ENCODE measurements around the gene PLGRKT. TPM values are rescaled to one million over a fixed set of nuclear protein-coding genes. Genes with fewer than 3 reads are reported as not detected.
A peak's percentile ranks its signal among the peaks of the same experiment; 100 is the strongest.
"Not testable (repeated sequence)": the region's sequence is repeated elsewhere in the genome, so short reads cannot be mapped to it uniquely, and the experiment has no call there.

The PLGRKT gene, protein sequence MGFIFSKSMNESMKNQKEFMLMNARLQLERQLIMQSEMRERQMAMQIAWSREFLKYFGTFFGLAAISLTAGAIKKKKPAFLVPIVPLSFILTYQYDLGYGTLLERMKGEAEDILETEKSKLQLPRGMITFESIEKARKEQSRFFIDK
- total RNA-seq = 10 to 100 TPM; 48.6 to 49.9 TPM

DNA sequence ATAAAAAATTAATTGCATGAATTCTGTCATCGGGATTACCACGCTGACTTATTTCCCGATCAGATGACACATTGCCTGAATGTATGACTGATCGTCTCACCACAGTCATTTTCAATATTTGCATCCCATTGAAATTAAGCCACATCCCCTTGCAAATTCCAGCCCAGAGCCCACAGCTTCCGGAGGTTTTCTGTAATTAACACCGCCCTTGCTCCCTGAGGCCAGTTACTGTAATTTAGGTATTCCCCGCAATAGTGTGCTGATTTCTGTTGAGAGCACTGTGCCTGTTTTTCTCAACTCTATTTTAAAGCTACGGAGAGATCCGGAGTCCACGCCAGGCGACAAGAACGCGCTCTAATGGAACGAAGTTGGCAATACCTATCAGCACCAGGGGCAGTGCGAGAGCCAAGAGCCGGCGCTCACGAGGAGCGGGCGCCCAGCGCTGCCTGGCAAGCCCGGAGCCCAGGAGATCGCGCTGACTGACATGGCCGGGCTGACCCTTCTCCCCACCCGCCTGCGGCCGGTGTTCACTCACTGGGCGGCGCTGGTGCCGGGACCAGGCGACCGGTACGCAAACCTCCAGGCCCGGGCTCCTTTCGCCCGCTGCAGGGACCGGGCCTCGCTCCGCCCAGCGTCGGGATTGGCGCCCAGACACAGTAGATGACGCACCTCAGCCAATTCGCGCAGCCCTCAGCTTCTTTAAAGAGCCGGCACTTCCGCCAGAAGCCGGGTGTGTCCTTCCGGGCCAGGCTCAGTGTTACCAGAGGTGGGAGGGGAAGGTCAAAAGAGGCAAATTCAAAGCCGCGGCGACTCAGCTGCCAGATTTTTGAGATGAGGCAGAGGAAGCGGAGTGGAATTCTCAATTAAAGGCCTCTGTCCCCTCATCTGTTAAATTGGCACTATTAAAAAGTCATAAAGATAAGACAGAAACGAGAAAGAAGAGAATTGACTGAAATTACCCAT is at the start of gene PLGRKT:
PLGRKT (minus strand) TSS at position 672 of the 963 bp plus-strand sequence. CDS start 5,948 bp downstream, outside the sequence.
- ATAC-seq (replicated peaks in 1 of 2) (peak; percentile 93 to 94), DNase-seq (peak; percentile 91 to 93)
- Mint-ChIP-seq H3K27me3 (ENCODE audit: low read depth) (no peaks in the 10 kb centered on the region), H3K4me3 (peak within 1 kb of the TSS; percentile 92 to 99), H3K36me3 (ENCODE audit: insufficient read depth in 2 of 2) (peaks cover 11 to 23% of the 10 kb centered on the region in 2 donors), H3K9me3 (peaks cover 0 to 2% of the 10 kb centered on the region in 2 donors), H3K27ac (peak within 1 kb of the TSS; percentile 99), H3K4me1 (ENCODE audit: low read depth) (peaks cover 65% of the 10 kb centered on the region)

DNA sequence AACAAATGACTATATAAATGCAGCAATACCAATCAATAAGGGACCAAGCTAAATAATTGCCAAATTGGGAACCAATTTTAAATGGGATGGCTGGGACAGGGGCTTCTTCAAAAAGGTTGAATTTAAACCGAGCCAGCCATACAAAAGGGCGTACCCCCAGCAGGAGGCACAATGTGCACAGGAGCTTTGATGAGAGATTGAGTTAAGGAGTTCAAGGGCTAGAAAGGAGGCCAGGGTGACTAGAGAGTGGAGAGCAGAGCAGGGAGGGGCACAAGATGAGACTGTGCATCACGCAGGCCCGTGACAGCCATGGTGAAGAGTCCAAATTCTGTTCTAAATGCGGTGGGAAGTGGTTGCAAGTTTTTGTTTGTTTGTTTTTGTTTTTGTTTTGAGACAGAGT is 49.3 kb upstream of the PLGRKT start:
- no peak for ATAC-seq (replicated peaks in 1 of 2)
- peaks cover 0 to 3% of the 10 kb centered on the region in 2 donors for H3K9me3 Mint-ChIP-seq

DNA sequence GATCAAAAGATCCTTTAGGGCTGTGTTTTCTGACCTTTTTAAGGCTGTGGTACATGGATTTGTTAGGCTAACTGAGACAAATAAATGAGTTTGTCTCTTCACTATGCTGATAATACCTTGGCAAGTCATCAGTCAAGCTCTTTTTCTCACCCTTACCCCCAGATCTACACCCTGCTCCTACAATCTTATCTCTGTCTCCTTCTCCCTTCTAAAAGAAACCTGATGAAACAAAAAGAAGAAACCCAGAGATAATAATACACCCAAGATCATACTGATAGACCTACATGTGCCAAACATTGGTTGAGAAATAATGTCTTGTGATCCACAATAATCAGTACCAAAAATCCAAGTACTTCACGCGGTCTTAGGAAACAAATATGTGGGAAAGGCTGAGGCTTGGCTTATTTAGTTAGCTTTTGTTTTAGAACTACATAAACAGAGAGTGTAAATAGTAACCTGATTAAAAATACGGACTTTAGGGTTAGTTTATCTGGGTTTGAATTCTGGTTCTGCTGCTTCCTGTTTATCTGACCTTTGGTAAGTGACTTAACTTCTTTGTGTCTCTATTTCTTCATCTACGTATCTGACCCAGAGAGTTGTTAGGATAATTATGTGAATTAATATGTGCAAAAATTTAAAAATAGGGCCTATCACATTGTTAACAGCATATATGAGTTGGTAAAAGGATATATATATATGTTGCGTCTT is 47.8 kb upstream of the PLGRKT start:
- Mint-ChIP-seq H3K9me3 (peaks cover 0 to 3% of the 10 kb centered on the region in 2 donors), H3K36me3 (ENCODE audit: insufficient read depth in 2 of 2) (no peaks in the 10 kb centered on the region), H3K4me1 (ENCODE audit: low read depth) (peaks cover 15% of the 10 kb centered on the region), H3K27me3 (ENCODE audit: low read depth) (peaks cover 6% of the 10 kb centered on the region), H3K27ac (no peak overlapping the region), H3K4me3 (no peak overlapping the region)
- DNase-seq (no peak), ATAC-seq (replicated peaks in 1 of 2) (no peak)

More for the DNA sequence above, 49.3 kb upstream of the PLGRKT start:
- H3K36me3 Mint-ChIP-seq (ENCODE audit: insufficient read depth in 2 of 2) = no peaks in the 10 kb centered on the region
- no peak for DNase-seq
- H3K4me1 Mint-ChIP-seq (ENCODE audit: low read depth) = peaks cover 3% of the 10 kb centered on the region
- peaks cover 3% of the 10 kb centered on the region for H3K27me3 Mint-ChIP-seq (ENCODE audit: low read depth)
- H3K27ac Mint-ChIP-seq = no peak overlapping the region
- H3K4me3 Mint-ChIP-seq = no peak overlapping the region

DNA sequence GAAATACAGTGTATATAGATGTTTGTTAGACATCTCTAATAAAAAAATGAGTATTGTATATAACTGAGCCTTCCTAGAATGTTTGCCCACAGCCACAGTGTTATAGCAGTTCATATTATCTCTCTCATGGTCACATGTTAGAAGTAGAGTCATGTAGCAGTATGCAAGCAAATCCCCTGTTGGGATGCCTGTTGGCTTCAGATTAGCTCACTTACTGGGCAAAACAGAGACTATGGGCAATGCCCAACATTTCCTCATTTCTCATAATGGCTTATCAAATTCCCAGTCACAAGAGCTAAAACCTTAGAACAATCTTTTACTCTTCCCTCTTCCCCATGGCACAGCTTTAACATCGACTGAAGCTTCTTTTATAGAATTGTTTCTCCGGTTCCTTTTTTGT is 45.6 kb upstream of the PLGRKT start:
- Mint-ChIP-seq H3K4me3 (no peak overlapping the region), H3K9me3 (peaks cover 0 to 3% of the 10 kb centered on the region in 2 donors), H3K27me3 (ENCODE audit: low read depth) (peaks cover 6% of the 10 kb centered on the region), H3K27ac (no peak overlapping the region), H3K4me1 (ENCODE audit: low read depth) (peaks cover 33% of the 10 kb centered on the region), H3K36me3 (ENCODE audit: insufficient read depth in 2 of 2) (no peaks in the 10 kb centered on the region)
- ATAC-seq (replicated peaks in 1 of 2) = no peak
- no peak for DNase-seq

DNA sequence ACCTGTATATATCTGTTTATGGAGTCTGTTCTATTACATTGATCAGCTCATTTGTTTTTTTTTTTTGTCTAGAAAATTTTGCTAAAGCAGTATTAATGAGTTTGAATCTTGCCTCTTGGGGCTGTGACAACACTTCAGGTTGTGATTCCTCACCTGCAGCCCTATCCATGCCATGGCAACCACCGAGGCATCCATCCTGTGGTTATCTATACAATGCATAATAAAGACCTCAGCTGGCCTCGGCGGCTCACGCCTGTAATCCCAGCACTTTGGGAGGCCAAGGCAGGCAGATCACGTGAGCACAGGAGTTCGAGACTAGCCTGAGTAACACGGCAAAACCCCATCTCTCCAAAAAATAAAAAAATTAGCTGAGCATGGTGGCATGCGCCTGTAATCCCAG is 44.5 kb upstream of the PLGRKT start:
- no peak for DNase-seq
- peaks cover 38% of the 10 kb centered on the region for H3K4me1 Mint-ChIP-seq (ENCODE audit: low read depth)
- ATAC-seq (replicated peaks in 1 of 2) = no peak
- H3K9me3 Mint-ChIP-seq = peaks cover 0 to 3% of the 10 kb centered on the region in 2 donors
- no peak overlapping the region for H3K27ac Mint-ChIP-seq
- no peaks in the 10 kb centered on the region for H3K36me3 Mint-ChIP-seq (ENCODE audit: insufficient read depth in 2 of 2)
- H3K4me3 Mint-ChIP-seq = no peak overlapping the region
- H3K27me3 Mint-ChIP-seq (ENCODE audit: low read depth) = peaks cover 6% of the 10 kb centered on the region

DNA sequence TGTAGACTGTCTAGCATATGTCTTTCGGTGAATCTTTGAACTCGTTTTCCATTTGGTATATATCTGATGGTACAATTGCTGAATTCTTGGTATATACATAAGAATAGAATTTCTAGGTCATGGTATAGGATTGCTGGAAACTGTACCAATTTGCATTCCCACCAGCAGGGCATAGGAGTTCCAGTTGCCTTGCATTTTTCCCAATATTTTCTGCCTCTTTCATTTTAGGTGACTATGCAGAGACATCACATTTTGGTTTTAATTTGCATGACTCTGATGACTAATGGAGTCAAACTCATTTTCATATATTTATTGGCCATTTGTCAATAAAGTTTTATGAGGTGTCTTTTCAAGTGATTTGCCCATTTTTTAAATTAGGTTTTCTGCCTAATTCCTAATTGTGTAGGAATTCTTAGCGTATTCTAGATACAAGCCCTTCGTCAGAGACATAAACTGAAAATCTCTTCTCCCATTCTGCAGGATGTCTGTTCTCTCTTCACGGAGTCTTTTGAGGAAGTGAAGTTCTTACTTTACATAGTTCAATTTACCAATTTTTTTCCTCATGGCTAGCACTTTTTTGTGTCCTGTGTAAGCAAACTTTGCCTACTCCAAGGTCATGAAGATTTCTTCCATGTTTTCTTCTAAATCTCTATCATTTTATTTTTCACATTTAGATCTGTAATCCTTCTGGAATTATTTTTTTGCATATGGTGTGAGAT is 43.8 kb upstream of the PLGRKT start:
- Mint-ChIP-seq H3K4me1 (ENCODE audit: low read depth) (peaks cover 38% of the 10 kb centered on the region), H3K27ac (no peak overlapping the region), H3K9me3 (peaks cover under 1 to 1% of the 10 kb centered on the region in 2 donors), H3K4me3 (no peak overlapping the region), H3K36me3 (ENCODE audit: insufficient read depth in 2 of 2) (peaks cover under 1 to 1% of the 10 kb centered on the region in 2 donors), H3K27me3 (ENCODE audit: low read depth) (peaks cover 6% of the 10 kb centered on the region)
- ATAC-seq (replicated peaks in 1 of 2) (no peak), DNase-seq (no peak)

DNA sequence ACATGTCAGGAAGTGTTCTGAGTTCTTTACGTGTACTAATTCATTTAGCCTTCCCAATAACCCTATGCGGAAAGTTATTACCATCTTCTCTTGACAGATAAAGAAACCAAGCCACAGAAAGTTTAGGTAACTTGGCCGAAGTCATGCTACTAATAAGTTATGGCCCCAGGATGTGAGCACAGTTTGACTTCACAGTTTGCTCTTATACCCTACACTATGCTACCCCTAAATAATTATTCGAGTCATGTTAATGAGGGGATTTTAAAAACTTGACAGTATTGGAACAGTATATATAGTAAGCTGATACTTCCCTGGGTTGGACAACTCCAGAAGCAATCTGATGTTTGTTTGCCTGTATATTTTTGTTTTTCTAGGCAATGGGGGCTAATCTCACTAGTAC is 43.2 kb upstream of the PLGRKT start:
- DNase-seq = no peak
- no peak for ATAC-seq (replicated peaks in 1 of 2)
- peaks cover 4 to 5% of the 10 kb centered on the region in 2 donors for H3K36me3 Mint-ChIP-seq (ENCODE audit: insufficient read depth in 2 of 2)
- H3K9me3 Mint-ChIP-seq = peaks cover 4% of the 10 kb centered on the region in 2 donors
- H3K27me3 Mint-ChIP-seq (ENCODE audit: low read depth) = peaks cover 6% of the 10 kb centered on the region
- no peak overlapping the region for H3K4me3 Mint-ChIP-seq
- peaks cover 38% of the 10 kb centered on the region for H3K4me1 Mint-ChIP-seq (ENCODE audit: low read depth)
- H3K27ac Mint-ChIP-seq = no peak overlapping the region

DNA sequence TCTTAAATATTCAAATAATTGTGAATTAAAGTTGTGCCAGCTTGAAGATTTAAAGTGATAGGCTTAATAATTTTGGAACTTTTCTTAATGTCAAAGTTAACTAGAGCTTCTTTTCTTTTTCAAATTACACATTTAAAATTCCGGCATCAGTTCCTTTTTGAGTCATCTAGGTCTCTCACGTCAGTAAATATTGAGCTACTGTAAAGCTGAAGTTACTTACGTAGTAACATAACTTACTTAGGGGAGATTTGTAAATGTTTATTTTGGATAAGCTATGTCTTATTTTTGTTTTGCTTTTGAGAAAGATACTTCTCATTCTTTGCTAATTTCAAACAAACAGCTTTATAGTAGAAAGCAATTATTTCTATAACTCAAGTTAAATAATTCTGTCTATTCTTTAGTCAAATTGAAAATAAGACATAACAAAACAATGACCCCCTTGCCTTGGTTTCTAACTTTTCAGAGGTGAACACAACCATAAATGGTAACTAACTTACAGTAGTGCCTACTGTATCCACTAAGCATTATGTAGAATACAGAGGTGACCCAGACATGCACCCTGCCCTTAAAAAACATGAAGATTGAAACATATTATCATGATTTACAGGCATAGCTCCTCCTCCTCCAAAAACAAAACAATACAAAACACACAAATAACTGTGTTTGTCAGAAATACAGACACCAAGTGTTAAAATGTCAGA is 42.4 kb upstream of the PLGRKT start:
- H3K4me1 Mint-ChIP-seq (ENCODE audit: low read depth) = peaks cover 38% of the 10 kb centered on the region
- peaks cover 6 to 8% of the 10 kb centered on the region in 2 donors for H3K36me3 Mint-ChIP-seq (ENCODE audit: insufficient read depth in 2 of 2)
- H3K4me3 Mint-ChIP-seq = peak overlapping the region in 1 of 2 donors; percentile 67
- ATAC-seq (replicated peaks in 1 of 2) = peak; percentile 36 to 68
- peaks cover 6% of the 10 kb centered on the region for H3K27me3 Mint-ChIP-seq (ENCODE audit: low read depth)
- DNase-seq = no peak
- peaks cover 4 to 8% of the 10 kb centered on the region in 2 donors for H3K9me3 Mint-ChIP-seq
- H3K27ac Mint-ChIP-seq = no peak overlapping the region

DNA sequence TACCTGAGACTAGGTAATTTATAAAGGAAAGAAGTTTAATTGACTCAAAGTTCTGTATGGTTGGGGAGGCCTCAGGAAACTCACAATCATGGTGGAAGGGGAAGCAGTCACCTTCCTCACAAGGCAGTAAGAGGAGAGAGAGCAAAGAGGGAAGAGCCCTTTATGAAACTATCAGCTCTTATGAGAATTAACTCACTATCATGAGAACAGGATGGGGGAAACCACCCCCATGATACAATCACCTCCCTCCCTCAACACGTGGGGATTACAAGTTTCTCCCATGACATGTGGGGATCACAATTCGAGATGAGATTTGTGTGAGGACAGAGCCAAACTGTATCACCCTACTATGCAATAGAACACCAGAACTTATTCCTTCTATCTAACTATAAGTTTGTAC is 40.5 kb upstream of the PLGRKT start:
- Mint-ChIP-seq H3K36me3 (ENCODE audit: insufficient read depth in 2 of 2) (peaks cover 8% of the 10 kb centered on the region in 2 donors), H3K27me3 (ENCODE audit: low read depth) (peaks cover 6% of the 10 kb centered on the region), H3K27ac (peak overlapping the region; percentile 34), H3K4me1 (ENCODE audit: low read depth) (peaks cover 38% of the 10 kb centered on the region), H3K9me3 (peaks cover 4 to 10% of the 10 kb centered on the region in 2 donors), H3K4me3 (no peak overlapping the region)
- peak; percentile 46 to 70 for ATAC-seq (replicated peaks in 1 of 2)
- peak in 1 of 2 donors; percentile 11 for DNase-seq

DNA sequence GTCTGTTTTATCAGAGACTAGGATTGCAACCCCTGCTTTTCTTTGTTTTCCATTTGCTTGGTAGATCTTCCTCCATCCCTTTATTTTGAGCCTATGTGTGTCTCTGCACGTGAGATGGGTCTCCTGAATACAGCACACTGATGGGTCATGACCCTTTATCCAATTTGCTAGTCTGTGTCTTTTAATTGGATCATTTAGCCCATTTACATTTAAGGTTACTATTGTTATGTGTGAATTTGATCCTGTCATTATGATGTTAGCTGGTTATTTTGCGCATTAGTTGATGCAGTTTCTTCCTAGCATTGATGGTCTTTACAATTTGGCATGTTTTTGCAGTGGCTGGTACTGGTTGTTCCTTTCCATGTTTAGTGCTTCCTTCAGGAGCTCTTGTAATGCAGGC is 37.9 kb upstream of the PLGRKT start:
- not testable (repeated sequence) for H3K36me3 Mint-ChIP-seq (ENCODE audit: insufficient read depth in 2 of 2); DNase-seq; H3K4me3 Mint-ChIP-seq; H3K27ac Mint-ChIP-seq; ATAC-seq (replicated peaks in 1 of 2); H3K9me3 Mint-ChIP-seq; H3K27me3 Mint-ChIP-seq (ENCODE audit: low read depth)
- H3K4me1 Mint-ChIP-seq (ENCODE audit: low read depth) = peaks cover 32% of the 10 kb centered on the region

DNA sequence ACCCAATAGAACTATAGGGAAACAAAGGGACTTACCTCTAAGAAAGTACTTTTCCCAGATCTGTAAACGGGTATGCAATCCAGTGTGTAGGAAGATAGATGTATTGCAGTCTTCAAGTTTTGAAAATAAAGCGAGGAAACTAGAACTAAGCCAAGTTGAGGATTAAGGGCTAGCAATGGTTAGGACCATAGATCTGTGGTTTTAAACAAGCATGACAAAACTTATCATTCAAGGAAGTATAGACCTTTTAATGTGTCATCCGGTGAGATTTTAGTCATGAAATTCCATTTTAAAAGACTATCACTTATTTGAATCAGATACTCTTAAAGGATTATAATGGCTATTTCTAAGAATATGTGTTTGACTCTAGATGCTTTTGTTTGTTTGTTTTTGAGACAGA is 33.1 kb upstream of the PLGRKT start:
- no peak overlapping the region for H3K4me3 Mint-ChIP-seq
- peaks cover 0 to 5% of the 10 kb centered on the region in 2 donors for H3K9me3 Mint-ChIP-seq
- peaks cover 16 to 23% of the 10 kb centered on the region in 2 donors for H3K36me3 Mint-ChIP-seq (ENCODE audit: insufficient read depth in 2 of 2)
- H3K4me1 Mint-ChIP-seq (ENCODE audit: low read depth) = peaks cover 32% of the 10 kb centered on the region
- H3K27ac Mint-ChIP-seq = no peak overlapping the region
- DNase-seq = no peak
- H3K27me3 Mint-ChIP-seq (ENCODE audit: low read depth) = no peaks in the 10 kb centered on the region
- ATAC-seq (replicated peaks in 1 of 2) = peak; percentile 76 to 82

DNA sequence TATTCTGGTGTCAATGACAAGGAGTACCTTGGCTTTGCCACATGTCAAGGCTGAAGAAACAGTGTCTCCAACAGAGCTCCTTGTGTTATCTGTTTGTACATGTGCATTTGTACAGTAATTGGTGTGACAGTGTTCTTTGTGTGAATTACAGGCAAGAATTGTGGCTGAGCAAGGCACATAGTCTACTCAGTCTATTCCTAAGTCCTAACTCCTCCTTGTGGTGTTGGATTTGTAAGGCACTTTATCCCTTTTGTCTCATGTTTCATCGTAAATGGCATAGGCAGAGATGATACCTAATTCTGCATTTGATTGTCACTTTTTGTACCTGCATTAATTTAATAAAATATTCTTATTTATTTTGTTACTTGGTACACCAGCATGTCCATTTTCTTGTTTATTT is 32.4 kb upstream of the PLGRKT start:
- Mint-ChIP-seq H3K4me1 (ENCODE audit: low read depth) (peaks cover 32% of the 10 kb centered on the region), H3K27ac (no peak overlapping the region), H3K27me3 (ENCODE audit: low read depth) (no peaks in the 10 kb centered on the region), H3K4me3 (no peak overlapping the region), H3K36me3 (ENCODE audit: insufficient read depth in 2 of 2) (peaks cover 18 to 28% of the 10 kb centered on the region in 2 donors), H3K9me3 (peaks cover 0 to 2% of the 10 kb centered on the region in 2 donors)
- peak in 1 of 2 donors; percentile 14 for ATAC-seq (replicated peaks in 1 of 2)
- DNase-seq = no peak

Data from activated T-cell treated with anti-CD3 and anti-CD28 coated beads, Interleukin-2, amount 50 U/mL, for 72 hours (primary cell).